GM18868 (cell line): ENCODE results near the gene SYT2.
"Not testable (repeated sequence)": the region's sequence is repeated elsewhere in the genome, so short reads cannot be mapped to it uniquely, and the experiment has no call there.

Experiments
- ATAC-seq: cut with Tn5 transposase; IDR thresholded peaks from one replicate; pipeline ENCODE4 v1.9.1; 2021; ENCODE audit warnings: mild to moderate bottlenecking, moderate library complexity; ENCODE audit not compliant: unreplicated experiment

SYT2 gene

DNA sequence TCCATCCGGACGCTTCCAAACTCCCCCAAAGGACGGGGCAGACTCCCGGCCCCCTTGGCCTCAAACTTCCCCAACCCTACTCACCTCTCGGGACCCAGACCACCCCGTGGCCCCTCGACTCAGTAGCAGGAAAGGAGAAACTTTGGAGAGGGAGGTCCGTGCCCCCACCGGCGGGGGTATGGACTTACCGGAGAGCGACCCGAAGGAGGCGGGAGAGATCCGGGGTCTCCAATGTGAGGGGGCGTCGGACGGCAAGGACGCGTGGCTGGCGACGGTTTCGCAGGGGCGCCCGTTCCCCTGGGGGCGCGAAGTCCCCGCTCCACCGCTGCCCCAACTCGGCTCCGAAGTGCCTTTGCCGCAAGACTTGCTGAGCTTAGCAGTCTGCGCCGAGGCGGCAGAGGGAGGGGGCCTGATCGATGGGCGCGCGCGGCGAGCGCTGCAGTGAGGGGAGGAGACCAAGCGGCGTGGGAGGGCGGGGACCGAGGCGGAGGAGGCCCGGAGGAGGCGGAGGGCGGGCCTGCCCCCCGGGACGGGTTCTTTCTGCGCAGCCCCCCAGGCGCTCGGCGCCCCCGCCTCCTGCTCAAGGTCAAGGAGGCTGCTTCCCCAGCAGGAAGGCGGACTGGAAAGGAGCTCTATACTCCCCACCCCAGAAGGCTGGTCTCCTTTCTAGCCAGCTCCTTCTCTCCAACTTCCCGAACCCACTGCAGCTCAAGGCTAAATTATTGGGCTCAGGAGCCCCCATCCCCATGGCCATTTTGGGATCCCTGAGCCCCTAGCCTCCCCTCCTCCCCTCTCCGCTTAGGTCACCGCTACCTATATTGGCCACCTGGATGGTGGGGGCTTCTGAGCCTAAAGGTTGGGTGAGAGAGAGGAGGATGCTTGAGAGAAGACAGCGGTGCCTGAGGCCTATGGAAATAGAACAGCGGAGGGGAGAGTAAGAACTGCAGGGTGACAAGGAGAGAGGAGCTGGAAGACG, at the start of gene SYT2:
Gene SYT2, minus strand, starts transcription at position 385 of the 976 bp plus-strand sequence. CDS start 104,682 bp downstream, outside the sequence.
- no peak for ATAC-seq

DNA sequence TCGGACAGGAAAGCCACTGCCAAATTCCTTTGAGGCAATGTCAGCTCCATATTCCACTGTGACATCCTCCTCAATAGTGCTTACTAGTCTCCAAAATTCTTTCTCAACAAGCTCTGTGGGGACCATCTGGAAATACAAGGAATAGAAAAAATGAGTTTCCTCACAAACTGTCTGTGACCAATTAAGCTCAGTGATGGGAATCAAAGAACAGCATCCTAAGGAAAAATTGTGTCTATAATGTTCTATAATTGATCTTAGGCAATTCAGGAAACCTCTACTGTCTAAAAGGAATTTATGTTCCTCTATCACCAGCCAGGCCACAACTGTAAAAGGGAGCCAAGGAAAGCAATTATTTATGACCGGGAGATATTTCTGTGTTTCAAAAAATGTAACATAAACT, 46.1 kb upstream of the SYT2 start:
- ATAC-seq, result no peak

DNA sequence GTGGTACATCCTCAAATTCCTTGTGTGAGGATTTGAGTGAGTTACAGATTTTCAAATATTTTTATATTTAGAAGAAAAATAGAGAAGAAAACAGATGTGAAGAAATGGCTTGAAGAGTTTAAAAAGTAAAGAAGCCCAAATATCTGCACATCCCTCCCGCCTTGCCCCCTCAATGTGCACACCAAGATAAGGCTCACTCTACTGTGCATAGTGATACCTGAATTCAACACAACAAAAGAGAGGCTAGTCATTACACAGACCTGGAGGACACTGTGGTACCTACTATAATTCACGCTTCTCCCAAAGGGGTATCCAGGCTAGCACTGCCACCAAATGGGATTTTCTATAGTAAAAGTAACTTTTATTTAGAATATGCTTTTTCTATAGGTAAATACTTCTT, 44.0 kb upstream of the SYT2 start:
- no peak for ATAC-seq

- no peak for ATAC-seq
Measured at GRCh38 chr1:202752774-202753173, 42.5 kb upstream of the SYT2 start.

DNA sequence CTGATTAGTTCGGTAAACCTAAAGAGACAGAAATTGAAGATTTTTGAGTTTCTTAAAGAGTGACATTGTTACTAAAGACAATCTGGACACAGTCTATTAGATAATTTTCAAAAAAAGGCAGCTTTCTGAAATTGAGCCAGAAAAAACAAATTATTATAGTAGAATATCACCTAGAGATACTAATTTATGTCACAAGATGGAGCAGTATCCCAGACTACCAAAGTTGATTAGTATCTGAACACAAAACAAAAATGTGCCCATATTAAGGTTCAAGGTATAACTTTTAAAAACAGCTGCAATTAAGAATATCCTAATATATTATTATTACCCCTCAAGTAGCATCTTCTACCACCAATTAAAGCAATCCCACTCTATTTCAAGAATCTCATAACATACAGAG, 40.5 kb upstream of the SYT2 start:
- no peak for ATAC-seq

- ATAC-seq, result no peak
Measured at GRCh38 chr1:202750024-202750423, 39.8 kb upstream of the SYT2 start.

DNA sequence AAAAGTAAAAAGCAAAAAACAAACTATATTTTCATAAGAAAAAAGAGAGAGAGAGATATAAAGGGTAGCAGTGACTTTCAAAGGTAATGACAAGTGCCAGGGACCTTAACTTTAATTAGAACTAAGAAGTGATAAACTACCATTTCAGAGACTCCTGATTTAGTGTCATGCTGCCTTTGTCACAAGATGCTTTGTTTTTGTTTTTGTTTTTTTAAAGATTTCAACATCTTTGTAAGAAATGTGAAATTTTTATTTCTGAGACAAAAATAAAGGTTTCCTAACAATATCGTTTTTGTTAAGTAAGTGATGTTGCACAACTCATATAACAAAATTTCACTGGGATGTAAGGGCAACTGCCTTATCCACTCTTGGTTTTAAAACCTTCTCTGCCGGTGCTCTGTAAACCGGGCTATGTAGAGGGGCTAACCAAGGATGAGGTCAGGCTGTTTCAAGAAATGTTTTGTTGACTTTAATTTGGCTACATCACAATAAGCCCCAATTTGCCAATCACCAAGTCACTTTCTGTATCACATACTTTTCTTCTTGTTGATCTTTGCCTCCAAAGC, 35.2 kb upstream of the SYT2 start:
- ATAC-seq, result no peak

GRCh38 chr1:202744770-202745169, 34.5 kb upstream of the SYT2 start:
- ATAC-seq, result not testable (repeated sequence)

DNA sequence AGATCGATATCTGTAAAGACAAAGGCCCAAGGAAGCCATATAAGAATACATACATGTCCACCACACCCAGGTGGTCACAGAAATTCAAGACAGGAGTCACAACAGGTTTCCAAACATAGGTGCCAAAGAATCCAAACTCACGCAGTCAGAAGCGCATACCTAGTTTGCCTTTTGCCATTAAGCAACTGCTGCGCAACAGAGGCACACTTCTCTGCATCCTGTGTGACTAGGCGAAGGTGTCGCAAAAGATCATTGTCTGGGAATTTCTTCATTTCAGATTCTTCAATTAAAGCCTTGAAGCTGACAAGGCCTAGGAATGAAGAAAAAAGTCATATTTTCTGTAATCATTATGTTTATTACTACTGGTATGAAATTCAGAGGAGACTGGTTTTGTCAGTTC, 32.2 kb upstream of the SYT2 start:
- no peak for ATAC-seq

GRCh38 chr1:202733251-202733650, 23.0 kb upstream of the SYT2 start:
- ATAC-seq, result no peak

GRCh38 chr1:202728951-202729350, 18.7 kb upstream of the SYT2 start:
- no peak for ATAC-seq

DNA sequence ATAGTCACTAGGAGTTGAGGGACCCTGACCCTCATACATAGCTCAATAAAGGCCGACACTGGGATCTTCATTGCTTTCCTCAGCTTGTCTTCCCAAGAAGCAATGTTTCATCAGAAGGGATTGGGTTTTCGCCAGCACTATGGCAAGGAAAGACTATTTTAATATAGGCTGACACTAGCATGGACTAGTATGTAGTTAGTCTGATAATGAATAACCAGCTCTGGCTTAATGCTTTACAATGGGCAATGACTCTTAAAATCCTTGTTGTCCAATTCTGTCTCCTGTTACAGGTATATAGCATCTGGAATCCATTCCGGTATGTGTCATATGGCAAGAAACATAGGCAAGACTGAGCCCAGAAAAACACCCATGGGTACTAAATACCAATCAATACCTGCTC, 15.3 kb upstream of the SYT2 start:
- ATAC-seq, result no peak

DNA sequence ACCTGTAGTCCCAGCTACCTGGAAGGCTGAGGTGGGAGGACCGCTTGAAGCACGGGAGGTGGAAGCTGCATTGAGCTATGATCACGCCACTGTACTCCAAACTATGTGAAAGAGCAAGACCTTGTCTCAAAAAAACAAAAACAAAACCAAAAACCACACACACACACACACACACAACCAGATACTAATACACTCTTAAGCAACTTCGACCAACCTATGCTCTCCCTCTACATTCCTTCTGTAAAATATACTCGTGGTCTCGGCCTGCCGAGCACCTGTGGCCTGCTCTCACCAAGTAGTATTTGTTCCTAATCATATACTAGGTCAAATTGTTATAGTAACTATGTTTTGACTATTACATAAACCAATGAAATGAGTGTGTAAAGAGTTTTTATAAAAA, 13.5 kb upstream of the SYT2 start:
- no peak for ATAC-seq

DNA sequence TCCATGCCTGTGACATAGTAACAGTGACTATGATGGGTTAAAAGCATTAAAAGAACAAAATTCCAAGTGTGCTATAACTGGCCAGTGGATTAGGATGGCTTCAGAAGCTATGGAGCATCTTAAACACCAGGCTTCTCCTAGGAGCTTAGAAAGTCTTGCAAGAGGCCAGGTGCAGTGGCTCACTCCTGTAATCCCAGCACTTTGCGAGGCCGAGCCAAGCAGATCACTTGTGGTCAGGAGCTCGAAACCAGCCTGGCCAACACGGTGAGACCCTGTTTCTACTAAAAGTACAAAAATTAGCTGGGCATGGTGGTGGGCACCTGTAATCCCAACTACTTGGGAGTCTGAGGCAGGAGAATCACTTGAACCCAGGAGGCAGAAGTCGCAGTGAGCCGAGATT, 12.8 kb upstream of the SYT2 start:
- not testable (repeated sequence) for ATAC-seq

GRCh38 chr1:202716654-202717053, 6.4 kb upstream of the SYT2 start:
- no peak for ATAC-seq

DNA sequence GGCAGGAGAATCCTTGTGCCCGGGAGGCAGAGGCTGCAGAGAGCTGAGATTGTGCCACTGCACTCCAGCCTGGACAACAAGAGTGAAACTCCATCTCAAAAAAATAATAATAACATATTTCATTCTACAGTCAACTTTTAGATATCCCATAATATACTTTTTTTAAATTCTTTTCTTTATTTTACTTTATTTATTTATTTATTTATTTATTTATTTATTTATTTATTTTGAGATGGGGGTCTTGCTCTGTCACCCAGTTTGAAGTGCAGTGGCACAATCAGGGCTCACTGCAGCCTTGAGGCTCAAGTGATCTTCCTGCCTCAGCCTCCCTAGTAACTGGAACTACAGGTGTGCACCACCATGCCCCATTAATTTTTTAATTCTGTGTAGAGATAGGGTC, 3.9 kb upstream of the SYT2 start:
- ATAC-seq, result not testable (repeated sequence)

- no peak for ATAC-seq
Measured at GRCh38 chr1:202713110-202713509, 2.9 kb upstream of the SYT2 start.

DNA sequence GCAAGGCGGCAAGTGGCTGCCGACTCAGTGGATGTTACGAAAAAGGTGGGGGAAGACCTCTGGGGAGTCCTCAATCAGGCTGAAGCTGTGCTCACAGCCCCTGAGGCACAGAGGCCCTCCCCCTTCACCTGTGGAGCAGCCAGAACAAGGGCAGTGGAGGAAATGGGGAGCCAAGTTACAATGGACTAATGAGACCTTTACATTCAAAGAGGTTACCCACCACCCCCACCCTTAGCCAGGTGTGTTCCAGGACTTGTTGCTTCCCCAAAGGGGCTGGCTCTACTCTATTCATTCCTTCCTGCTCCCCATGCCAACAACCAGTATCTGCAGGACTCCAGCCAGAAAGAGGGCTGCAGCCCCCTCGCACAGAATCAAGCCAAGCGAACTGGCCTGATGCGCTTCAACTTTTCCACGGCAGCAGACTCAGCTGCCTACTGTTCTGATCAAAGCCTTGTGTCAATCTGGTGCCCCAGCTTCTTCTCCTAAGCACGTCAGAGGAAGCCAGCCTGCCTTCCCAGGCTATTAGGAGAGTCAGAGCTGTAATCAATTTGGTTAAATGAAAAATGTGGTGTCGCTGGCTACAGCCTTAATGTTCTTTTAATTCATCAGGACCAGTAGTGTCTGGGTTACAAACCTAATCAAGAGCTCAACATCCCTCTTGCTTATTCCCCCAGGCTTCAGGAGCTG, 1.8 kb upstream of the SYT2 start:
- ATAC-seq, result no peak

- ATAC-seq, result no peak
Measured at GRCh38 chr1:202709276-202710041, 795 bp downstream of the SYT2 start.

DNA sequence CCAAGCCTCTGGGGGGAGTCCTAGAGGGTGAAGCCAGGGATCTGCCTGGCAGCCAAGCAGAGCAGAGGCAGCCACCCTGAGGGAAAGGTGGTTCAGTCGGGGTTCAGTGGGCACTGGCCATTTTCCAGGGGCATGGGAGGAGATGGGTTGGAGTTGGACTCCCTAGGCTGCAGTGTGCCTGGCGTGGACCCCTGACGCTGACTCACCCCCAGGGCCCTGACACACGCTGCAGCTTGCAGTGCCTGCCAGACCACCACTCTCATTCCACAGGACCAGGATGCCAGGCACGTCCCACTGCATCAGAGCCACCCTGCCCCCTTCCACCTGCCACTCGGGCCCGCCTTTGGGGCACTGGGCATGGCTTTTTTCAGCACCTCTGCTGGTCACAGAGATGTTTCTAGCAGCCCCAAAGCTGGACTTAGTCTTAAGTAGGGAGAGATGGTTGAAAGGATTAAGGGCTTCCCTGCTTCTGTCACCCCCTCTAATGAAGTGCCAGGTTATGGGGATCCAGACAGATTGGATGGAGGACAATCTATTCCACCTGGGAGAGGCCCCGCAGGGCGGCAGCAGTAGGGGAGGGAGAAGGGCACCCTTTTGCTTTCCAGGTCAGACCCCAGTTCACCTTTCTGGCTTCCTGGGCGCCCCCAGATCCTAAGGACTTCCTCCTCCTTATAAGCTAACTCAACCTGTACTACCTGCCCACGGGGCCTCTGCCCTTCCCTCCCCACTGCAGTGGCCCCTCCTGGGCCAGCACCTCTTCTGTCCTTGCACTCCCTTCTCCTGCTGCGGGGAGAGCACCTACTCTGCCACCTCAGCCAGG, 1.6 kb downstream of the SYT2 start:
- ATAC-seq, result no peak
